Stomach (tissue), 19 donors: ENCODE measurements around the gene CRYBG1. TPM values are rescaled to one million over a fixed set of nuclear protein-coding genes. Genes with fewer than 3 reads are reported as not detected.

ENCODE experiments used
- DNase-seq, 2 donors: peaks; one replicate each; pipeline versions ENCODE4 v3.0.0 to v3.0.0-alpha.2; 2013 to 2019
- H3K27ac ChIP-seq, 5 donors: fragments of 200-600 bp in 4 of 5; sonication (generic) in 4 of 5; one replicate each; pipeline ENCODE4 v1.5.1; 2013 to 2019; ENCODE audit warnings: mild to moderate bottlenecking in 1 of 5, moderate library complexity in 1 of 5
- H3K27me3 ChIP-seq, 3 donors: fragments of 200-600 bp; sonication (generic); one replicate each; pipeline ENCODE4 v1.5.1; 2017 to 2019; ENCODE audit warnings: mixed run types in 1 of 3
- H3K36me3 ChIP-seq, 4 donors: fragments of 200-600 bp; sonication (generic); 1 replicate in 3 of 4; 2 replicates in 1 of 4; pipeline ENCODE4 v1.5.1; 2016 to 2019
- H3K4me1 ChIP-seq, 4 donors: fragments of 200-600 bp; sonication (generic); one replicate each; pipeline ENCODE4 v1.5.1; 2016 to 2019
- H3K4me3 ChIP-seq, 4 donors: fragments of 200-600 bp; sonication (generic) in 3 of 4; one replicate each; pipeline ENCODE4 v1.5.1; 2016 to 2019; ENCODE audit warnings: mild to moderate bottlenecking in 1 of 4
- H3K9me3 ChIP-seq, 4 donors: fragments of 200-600 bp; sonication (generic); one replicate each; pipeline ENCODE4 v1.5.1; 2016 to 2019
- EP300 ChIP-seq: sonication (generic); formaldehyde crosslinking; IDR thresholded peaks from one replicate; pipeline ENCODE4 v1.6.1; 2017; ENCODE audit warnings: antibody characterized with exemption
- POLR2A ChIP-seq, 4 donors: fragments of 450-650 bp; IDR thresholded peaks; one replicate each; pipeline ENCODE4 v1.6.1; 2016; ENCODE audit warnings: antibody characterized with exemption in 4 of 4, control low read depth in 2 of 4, mild to moderate bottlenecking in 1 of 4, moderate library complexity in 1 of 4
- POLR2AphosphoS5 ChIP-seq, 3 donors: sonication (generic); formaldehyde crosslinking; IDR thresholded peaks; one replicate each; pipeline ENCODE4 v1.6.1; 2016; ENCODE audit warnings: antibody characterized with exemption in 3 of 3
- WGBS, 5 donors: extraction: QIAGEN DNeasy Blood & Tissue Kit in 3 of 5; methylation state at CpG; one replicate each; pipeline versions ENCODE4 v1.1.5 to v1.1.7; 2013 to 2018; 5-methylcytosine and 5-hydroxymethylcytosine counted together
- intact Hi-C: fragments of 100-400 bp; cut with DNase I; formaldehyde crosslinking; loops from one replicate; pipeline ENCODE4 v1.15.1; 2023; ENCODE audit warnings: low total_unique reads
- long read RNA-seq, 10 donors: transcript quantifications; one replicate each; lab custom pipeline, GENCODE V29; 2026
- polyA plus RNA-seq, 3 donors: library from polyadenylated mRNA; stranded (reverse); fragments of 200-250 nt; gene quantifications; one replicate each; pipeline ENCODE4 v1.2.3, GENCODE V29; 2013
- total RNA-seq, 5 donors: library from RNA; depleted of rRNA; stranded (reverse); fragments of >200 nt; gene quantifications; one replicate each; pipeline versions ENCODE4 v1.1.0 to v1.2.3, GENCODE V29; 2014 to 2016
- TF ChIP-seq, protein P1 (sequence below), 7 experiments: fragments of 450-650 bp in 4 of 7; fragments of 200-600 bp in 3 of 7; sonication (generic) in 3 of 7; IDR thresholded peaks; one replicate each; pipeline ENCODE4 v1.5.1; 2016 to 2019; ENCODE audit warnings: antibody characterized with exemption in 7 of 7, control low read depth in 2 of 7, mild to moderate bottlenecking in 1 of 7
- donor health status: healthy with polysubstance abuse.
- donor health status: Bipolar disorder and iron deficiency.
- donor health status: healthy.

CRYBG1 gene, protein sequence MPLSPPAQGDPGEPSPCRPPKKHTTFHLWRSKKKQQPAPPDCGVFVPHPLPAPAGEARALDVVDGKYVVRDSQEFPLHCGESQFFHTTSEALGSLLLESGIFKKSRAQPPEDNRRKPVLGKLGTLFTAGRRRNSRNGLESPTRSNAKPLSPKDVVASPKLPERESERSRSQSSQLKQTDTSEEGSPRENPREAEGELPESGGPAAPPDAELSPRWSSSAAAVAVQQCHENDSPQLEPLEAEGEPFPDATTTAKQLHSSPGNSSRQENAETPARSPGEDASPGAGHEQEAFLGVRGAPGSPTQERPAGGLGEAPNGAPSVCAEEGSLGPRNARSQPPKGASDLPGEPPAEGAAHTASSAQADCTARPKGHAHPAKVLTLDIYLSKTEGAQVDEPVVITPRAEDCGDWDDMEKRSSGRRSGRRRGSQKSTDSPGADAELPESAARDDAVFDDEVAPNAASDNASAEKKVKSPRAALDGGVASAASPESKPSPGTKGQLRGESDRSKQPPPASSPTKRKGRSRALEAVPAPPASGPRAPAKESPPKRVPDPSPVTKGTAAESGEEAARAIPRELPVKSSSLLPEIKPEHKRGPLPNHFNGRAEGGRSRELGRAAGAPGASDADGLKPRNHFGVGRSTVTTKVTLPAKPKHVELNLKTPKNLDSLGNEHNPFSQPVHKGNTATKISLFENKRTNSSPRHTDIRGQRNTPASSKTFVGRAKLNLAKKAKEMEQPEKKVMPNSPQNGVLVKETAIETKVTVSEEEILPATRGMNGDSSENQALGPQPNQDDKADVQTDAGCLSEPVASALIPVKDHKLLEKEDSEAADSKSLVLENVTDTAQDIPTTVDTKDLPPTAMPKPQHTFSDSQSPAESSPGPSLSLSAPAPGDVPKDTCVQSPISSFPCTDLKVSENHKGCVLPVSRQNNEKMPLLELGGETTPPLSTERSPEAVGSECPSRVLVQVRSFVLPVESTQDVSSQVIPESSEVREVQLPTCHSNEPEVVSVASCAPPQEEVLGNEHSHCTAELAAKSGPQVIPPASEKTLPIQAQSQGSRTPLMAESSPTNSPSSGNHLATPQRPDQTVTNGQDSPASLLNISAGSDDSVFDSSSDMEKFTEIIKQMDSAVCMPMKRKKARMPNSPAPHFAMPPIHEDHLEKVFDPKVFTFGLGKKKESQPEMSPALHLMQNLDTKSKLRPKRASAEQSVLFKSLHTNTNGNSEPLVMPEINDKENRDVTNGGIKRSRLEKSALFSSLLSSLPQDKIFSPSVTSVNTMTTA (N-terminal part only)
- 10 to 100 TPM in 3 of 5 donors, 1 to 10 TPM in 1, under 1 TPM in 1; 0.45 to 47.2 (median 15.5) TPM for total RNA-seq
- 10 to 100 TPM in 1 of 3 donors, 1 to 10 TPM in 2; 1.7 to 13.4 (median 4.1) TPM for polyA plus RNA-seq
- long read RNA-seq, donor 1 = 0 reads
- long read RNA-seq, donor 2 = 0 reads
- long read RNA-seq, donor 3 = 0 reads
- long read RNA-seq, donor 4 = 0 reads
- long read RNA-seq, donor 5 = 0 reads
- long read RNA-seq, donor 6, partial matches to known transcripts = 28 of 28 reads
- long read RNA-seq, donor 6, other reads (novel, unspliced or antisense) = 0 of 28 reads
- long read RNA-seq, donor 7, full-length matches to known transcripts = 2 of 2 reads
- long read RNA-seq, donor 7, partial matches to known transcripts = 0 of 2 reads
- long read RNA-seq, donor 7, other reads (novel, unspliced or antisense) = 0 of 2 reads
- long read RNA-seq, donor 8, full-length matches to known transcripts = 1 of 1 reads
- long read RNA-seq, donor 8, partial matches to known transcripts = 0 of 1 reads
- long read RNA-seq, donor 8, other reads (novel, unspliced or antisense) = 0 of 1 reads
- long read RNA-seq, donor 9 = 0 reads
- long read RNA-seq, donor 10 = 0 reads

DNA sequence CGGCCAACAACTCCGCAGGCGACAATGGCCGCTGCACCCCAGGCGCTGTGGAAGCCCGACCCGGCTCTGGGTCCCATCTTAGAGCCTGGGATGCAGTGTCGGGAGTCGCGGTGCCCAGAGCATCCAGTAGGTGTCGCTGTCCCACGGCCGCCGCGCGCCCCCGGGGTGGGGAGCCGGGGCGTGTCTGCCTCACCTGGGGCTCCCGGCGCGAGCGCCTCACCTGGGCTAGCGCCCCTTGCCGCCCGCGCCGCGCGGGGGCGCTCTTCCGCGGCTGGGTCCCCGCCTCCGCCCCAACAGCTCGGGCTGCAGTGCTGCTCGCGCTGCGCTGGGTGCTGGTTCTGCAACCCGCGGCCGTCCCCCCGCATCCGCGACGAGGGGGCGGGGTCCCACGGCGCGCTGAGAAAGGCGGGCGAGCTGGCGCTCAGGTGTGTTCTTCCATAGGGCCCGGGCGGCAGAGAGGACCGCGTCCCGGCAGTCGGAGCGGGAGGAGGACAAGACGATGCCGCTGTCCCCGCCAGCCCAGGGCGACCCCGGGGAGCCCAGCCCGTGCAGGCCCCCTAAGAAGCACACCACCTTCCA is at the start of gene CRYBG1:
Gene CRYBG1, plus strand, starts transcription at position 308 of the 579 bp plus-strand sequence. Its CDS starts 192 bp downstream, at position 500.
- TF ChIP-seq POLR2AphosphoS5 (IDR thresholded peaks at IDR 0.05) = no peak
- TF ChIP-seq, protein P1, sequence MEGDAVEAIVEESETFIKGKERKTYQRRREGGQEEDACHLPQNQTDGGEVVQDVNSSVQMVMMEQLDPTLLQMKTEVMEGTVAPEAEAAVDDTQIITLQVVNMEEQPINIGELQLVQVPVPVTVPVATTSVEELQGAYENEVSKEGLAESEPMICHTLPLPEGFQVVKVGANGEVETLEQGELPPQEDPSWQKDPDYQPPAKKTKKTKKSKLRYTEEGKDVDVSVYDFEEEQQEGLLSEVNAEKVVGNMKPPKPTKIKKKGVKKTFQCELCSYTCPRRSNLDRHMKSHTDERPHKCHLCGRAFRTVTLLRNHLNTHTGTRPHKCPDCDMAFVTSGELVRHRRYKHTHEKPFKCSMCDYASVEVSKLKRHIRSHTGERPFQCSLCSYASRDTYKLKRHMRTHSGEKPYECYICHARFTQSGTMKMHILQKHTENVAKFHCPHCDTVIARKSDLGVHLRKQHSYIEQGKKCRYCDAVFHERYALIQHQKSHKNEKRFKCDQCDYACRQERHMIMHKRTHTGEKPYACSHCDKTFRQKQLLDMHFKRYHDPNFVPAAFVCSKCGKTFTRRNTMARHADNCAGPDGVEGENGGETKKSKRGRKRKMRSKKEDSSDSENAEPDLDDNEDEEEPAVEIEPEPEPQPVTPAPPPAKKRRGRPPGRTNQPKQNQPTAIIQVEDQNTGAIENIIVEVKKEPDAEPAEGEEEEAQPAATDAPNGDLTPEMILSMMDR (IDR thresholded peaks at IDR 0.05) = peak in 5 of 7 experiments; percentile 50 to 89 (median 81)
- peak; percentile 82 to 92 for DNase-seq
- 0 to 3% (median 1%) methylated on average over 7 to 66 of the region's 66 CpGs for WGBS, 5 donors
- Histone ChIP-seq H3K4me1 (peaks cover 15 to 18% (median 16%) of the 10 kb centered on the region in 4 donors), H3K4me3 (peak within 1 kb of the TSS; percentile 49 to 69 (median 53)), H3K9me3 (no peaks in the 10 kb centered on the region), H3K27ac (no peak within 1 kb of the TSS), H3K36me3 (no peaks in the 10 kb centered on the region), H3K27me3 (peaks cover 7 to 63% (median 33%) of the 10 kb centered on the region in 3 donors)
- intact Hi-C loops = no loop called here

DNA sequence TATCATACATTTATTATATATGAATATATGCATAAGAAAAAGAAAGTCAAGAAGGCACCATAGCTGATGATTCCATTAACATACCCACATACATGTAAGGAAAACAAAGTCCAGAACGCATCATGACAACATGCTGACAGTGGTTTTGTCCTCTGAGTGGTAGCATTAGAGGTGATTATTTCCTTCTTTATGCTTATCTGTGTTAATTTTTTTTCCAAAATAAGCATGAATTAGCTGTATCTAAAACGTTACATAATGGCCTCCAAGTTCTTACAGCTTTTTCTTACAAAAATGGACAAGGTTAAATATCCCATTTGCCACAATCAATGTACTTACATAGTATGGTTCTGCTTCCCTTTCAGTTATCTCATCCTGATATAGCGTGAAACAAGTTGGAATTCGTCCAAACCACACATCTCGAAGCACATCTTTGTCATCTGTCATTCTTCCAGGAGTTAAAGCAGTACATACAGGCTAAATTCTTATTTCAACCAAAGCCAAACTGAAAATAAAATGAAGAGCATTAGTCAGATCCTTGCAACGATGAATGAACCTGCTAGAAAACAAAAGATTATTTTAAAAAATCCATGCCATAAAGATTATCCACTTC is 44.6 kb upstream of the CRYBG1 start:
- intact Hi-C loops = no loop called here
- TF ChIP-seq, protein P1 (IDR thresholded peaks at IDR 0.05) = no peak
- TF ChIP-seq POLR2A (IDR thresholded peaks at IDR 0.05) = no peak
- no peak for TF ChIP-seq EP300
- no peak for TF ChIP-seq POLR2AphosphoS5 (IDR thresholded peaks at IDR 0.05)
- Histone ChIP-seq H3K4me3 (no peak overlapping the region), H3K9me3 (no peaks in the 10 kb centered on the region), H3K36me3 (peaks cover 12 to 32% (median 24%) of the 10 kb centered on the region in 4 donors), H3K27ac (no peak overlapping the region), H3K27me3 (no peaks in the 10 kb centered on the region), H3K4me1 (peaks cover 0 to 45% (median 21%) of the 10 kb centered on the region in 4 donors)
- WGBS, 5 donors = 45 to 55% (median 53%) methylated on average over 6 of the region's 6 CpGs
- DNase-seq = no peak

DNA sequence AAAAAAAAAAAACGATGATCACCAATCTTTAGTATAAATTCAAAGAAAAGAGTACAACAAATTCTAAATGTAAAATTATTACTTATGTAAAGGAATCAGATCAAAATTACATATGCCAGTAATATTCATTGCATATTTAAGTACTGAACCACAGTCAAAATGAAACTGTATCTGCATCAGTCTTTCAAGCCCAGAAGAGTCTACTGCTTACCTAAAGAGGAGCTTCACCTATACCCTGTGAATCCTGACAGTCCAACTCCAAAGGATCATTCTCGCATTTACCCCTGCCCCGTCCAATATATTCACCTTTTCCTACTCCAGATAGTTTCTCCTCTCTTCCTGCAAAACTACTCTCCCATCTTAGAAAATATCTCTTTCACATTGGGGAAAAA is 44.1 kb upstream of the CRYBG1 start:
- DNase-seq = no peak
- intact Hi-C loops = no loop called here
- H3K36me3 ChIP-seq = peaks cover 12 to 32% (median 24%) of the 10 kb centered on the region in 4 donors
- H3K9me3 ChIP-seq = no peaks in the 10 kb centered on the region
- H3K27me3 ChIP-seq = no peaks in the 10 kb centered on the region
- H3K27ac ChIP-seq = no peak overlapping the region
- peaks cover 0 to 47% (median 22%) of the 10 kb centered on the region in 4 donors for H3K4me1 ChIP-seq
- no peak overlapping the region for H3K4me3 ChIP-seq
- no peak for TF ChIP-seq EP300
- TF ChIP-seq POLR2AphosphoS5 (IDR thresholded peaks at IDR 0.05) = no peak
- no peak for TF ChIP-seq POLR2A (IDR thresholded peaks at IDR 0.05)
- TF ChIP-seq, protein P1 (IDR thresholded peaks at IDR 0.05) = no peak
- WGBS, 5 donors = 82 to 89% (median 87%) methylated on average over 3 of the region's 3 CpGs
